Measurements from ENCODE around the gene ACKR3. TPM values are rescaled to one million over a fixed set of nuclear protein-coding genes. Genes with fewer than 3 reads are reported as not detected.

The ACKR3 gene
- total RNA-seq, result 10 to 100 TPM; 24.9 to 52.9 (median 51.0) TPM

GRCh38 chr2:236569573-236569973 lies at the start of gene ACKR3:
ACKR3 (plus strand) TSS chr2:236569825; CDS start chr2:236580466, 10,641 bp downstream.
- Histone ChIP-seq H3K36me3 (no peaks in the 10 kb centered on the region), H3K4me3 (peak within 1 kb of the TSS; percentile 58 to 63 (median 60)), H3K9me3 (no peaks in the 10 kb centered on the region), H3K27me3 (peaks cover 0 to 12% (median 0%) of the 10 kb centered on the region in 4 donors), H3K4me1 (peaks cover 48 to 81% (median 74%) of the 10 kb centered on the region in 4 donors), H3K27ac (replicated peaks in 1 of 4) (peak within 1 kb of the TSS; percentile 86 to 93 (median 86))
- no peak for TF ChIP-seq EP300 (IDR thresholded peaks at IDR 0.05)
- TF ChIP-seq POLR2AphosphoS5 (IDR thresholded peaks at IDR 0.05), result peak; percentile 82 to 88
- peak; percentile 32 to 49 (median 47) for TF ChIP-seq CTCF (IDR thresholded peaks at IDR 0.05)
- TF ChIP-seq POLR2A (IDR thresholded peaks at IDR 0.05; ENCODE audit: low read depth), result peak; percentile 4
- DNase-seq (ENCODE audit: extremely low spot score), result peak; percentile 94
- intact Hi-C loops (cut with DNase I), result loop anchor here (10.0 kb wide), 2 partner anchors 225 to 455 kb away; no protein-coding TSS in a partner anchor
- 2% methylated on average over 2 of the region's 10 CpGs for WGBS

GRCh38 chr2:236521556-236521955 lies 48.1 kb upstream of the ACKR3 start:
- no peaks in the 10 kb centered on the region for H3K36me3 ChIP-seq
- H3K27ac ChIP-seq (replicated peaks in 1 of 4), result no peak overlapping the region
- DNase-seq (ENCODE audit: extremely low spot score), result no peak
- H3K4me1 ChIP-seq, result no peaks in the 10 kb centered on the region
- peaks cover 0 to 7% (median 0%) of the 10 kb centered on the region in 4 donors for H3K27me3 ChIP-seq
- no peaks in the 10 kb centered on the region for H3K9me3 ChIP-seq
- H3K4me3 ChIP-seq, result no peak overlapping the region
- intact Hi-C loops (cut with DNase I), result no loop called here
- no peak for TF ChIP-seq EP300 (IDR thresholded peaks at IDR 0.05)
- TF ChIP-seq CTCF (IDR thresholded peaks at IDR 0.05), result no peak
- no peak for TF ChIP-seq POLR2AphosphoS5 (IDR thresholded peaks at IDR 0.05)
- TF ChIP-seq POLR2A (IDR thresholded peaks at IDR 0.05; ENCODE audit: low read depth), result no peak

- TF ChIP-seq EP300 (IDR thresholded peaks at IDR 0.05) (no peak), POLR2A (IDR thresholded peaks at IDR 0.05; ENCODE audit: low read depth) (no peak), POLR2AphosphoS5 (IDR thresholded peaks at IDR 0.05) (no peak), CTCF (IDR thresholded peaks at IDR 0.05) (no peak)
- Histone ChIP-seq H3K4me1 (no peaks in the 10 kb centered on the region), H3K27me3 (peaks cover 0 to 7% (median 0%) of the 10 kb centered on the region in 4 donors)
These were observed 46.4 kb upstream of the ACKR3 start for GRCh38 chr2:236523249-236523648.

GRCh38 chr2:236525411-236525997 lies 44.1 kb upstream of the ACKR3 start:
- 92% methylated on average over 8 of the region's 8 CpGs for WGBS
- Histone ChIP-seq H3K36me3 (no peaks in the 10 kb centered on the region), H3K27ac (replicated peaks in 1 of 4) (no peak overlapping the region)

More at GRCh38 chr2:236523249-236523648, 46.4 kb upstream of the ACKR3 start:
- H3K9me3 ChIP-seq, result no peaks in the 10 kb centered on the region
- H3K27ac ChIP-seq (replicated peaks in 1 of 4), result no peak overlapping the region
- no peak overlapping the region for H3K4me3 ChIP-seq
- no peak for DNase-seq (ENCODE audit: extremely low spot score)
- no peaks in the 10 kb centered on the region for H3K36me3 ChIP-seq
- intact Hi-C loops (cut with DNase I), result no loop called here

More at GRCh38 chr2:236525411-236525997, 44.1 kb upstream of the ACKR3 start:
- no peak overlapping the region for H3K4me3 ChIP-seq
- TF ChIP-seq POLR2AphosphoS5 (IDR thresholded peaks at IDR 0.05) (no peak), POLR2A (IDR thresholded peaks at IDR 0.05; ENCODE audit: low read depth) (no peak), CTCF (IDR thresholded peaks at IDR 0.05) (no peak), EP300 (IDR thresholded peaks at IDR 0.05) (no peak)
- H3K27me3 ChIP-seq, result peaks cover 0 to 7% (median 0%) of the 10 kb centered on the region in 4 donors
- intact Hi-C loops (cut with DNase I), result no loop called here
- no peaks in the 10 kb centered on the region for H3K4me1 ChIP-seq
- no peaks in the 10 kb centered on the region for H3K9me3 ChIP-seq
- DNase-seq (ENCODE audit: extremely low spot score), result no peak
